HG02588 (cell line): ENCODE data around the gene GAL3ST1.
"Not testable (repeated sequence)": the region's sequence is repeated elsewhere in the genome, so short reads cannot be mapped to it uniquely, and the experiment has no call there.

Source experiments
- ATAC-seq: cut with Tn5 transposase; IDR thresholded peaks from one replicate; pipeline ENCODE4 v1.9.1; 2021; ENCODE audit warnings: mild to moderate bottlenecking, moderate library complexity; ENCODE audit not compliant: unreplicated experiment

GAL3ST1 gene

GRCh38 chr22:30574095-30574981 is at the start of gene GAL3ST1:
TSS of gene GAL3ST1 (minus strand) at chr22:30574665. CDS start at chr22:30557392, 17,273 bp downstream.
- no peak for ATAC-seq

- ATAC-seq, result not testable (repeated sequence)
These were observed 45.4 kb upstream of the GAL3ST1 start for GRCh38 chr22:30619909-30620308.

GRCh38 chr22:30617819-30618218 is 43.4 kb upstream of the GAL3ST1 start:
- no peak for ATAC-seq

DNA sequence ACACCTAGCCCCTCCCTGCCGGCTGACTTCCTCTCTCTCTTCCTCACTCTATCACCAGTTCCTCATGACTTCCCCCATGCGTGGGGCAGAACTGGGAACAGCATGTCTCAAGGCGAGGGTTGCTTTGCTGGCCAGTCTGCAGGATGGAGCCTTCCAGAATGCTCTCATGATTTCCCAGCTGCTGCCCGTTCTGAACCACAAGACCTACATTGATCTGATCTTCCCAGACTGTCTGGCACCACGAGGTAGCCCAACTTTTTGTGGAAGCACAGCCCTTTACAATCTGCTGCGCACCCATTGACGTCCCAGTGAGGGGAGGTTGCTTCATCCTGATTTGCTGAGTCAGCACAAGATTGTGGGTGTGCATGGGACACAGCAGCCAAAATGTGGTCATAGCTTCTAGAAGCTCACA is 41.1 kb upstream of the GAL3ST1 start:
- ATAC-seq, result no peak

DNA sequence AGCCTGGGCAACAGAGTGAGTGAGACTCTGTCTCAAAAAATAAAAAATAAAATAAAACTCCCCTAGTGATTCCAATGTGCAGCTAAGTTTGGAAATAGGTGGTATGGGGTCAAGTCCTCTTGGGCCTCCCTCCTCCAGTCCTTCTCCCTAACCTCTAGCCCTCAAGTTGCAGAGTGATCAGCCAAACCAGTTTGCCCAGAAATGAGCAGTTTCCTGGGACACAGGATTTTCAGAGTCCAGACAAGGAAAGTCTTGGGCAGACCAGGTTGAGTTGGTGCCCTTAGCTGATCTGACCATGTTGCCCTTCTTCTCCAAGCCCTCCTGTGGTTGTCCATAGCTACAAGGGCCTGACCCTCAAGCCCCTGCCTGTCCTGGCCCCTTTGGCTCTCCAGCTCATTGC is 40.4 kb upstream of the GAL3ST1 start:
- ATAC-seq, result no peak

DNA sequence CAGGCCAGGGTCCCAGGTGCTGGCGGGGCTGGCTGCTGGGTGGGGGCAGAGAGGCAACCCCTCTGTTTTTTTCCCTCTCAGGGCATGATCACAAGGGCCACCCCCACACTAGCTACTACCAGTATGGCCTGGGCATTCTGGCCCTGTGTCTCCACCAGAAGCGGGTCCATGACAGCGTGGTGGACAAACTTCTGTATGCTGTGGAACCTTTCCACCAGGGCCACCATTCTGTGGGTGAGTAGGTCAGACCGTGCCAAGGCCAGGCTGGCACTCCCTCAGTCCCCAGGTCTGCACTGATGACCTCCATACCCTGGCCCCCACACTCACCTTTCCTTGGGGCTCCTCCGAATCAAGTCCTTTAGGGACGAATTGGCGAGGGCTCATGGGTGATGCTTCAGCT is 39.8 kb upstream of the GAL3ST1 start:
- ATAC-seq, result no peak

GRCh38 chr22:30612789-30613188 is 38.3 kb upstream of the GAL3ST1 start:
- no peak for ATAC-seq

DNA sequence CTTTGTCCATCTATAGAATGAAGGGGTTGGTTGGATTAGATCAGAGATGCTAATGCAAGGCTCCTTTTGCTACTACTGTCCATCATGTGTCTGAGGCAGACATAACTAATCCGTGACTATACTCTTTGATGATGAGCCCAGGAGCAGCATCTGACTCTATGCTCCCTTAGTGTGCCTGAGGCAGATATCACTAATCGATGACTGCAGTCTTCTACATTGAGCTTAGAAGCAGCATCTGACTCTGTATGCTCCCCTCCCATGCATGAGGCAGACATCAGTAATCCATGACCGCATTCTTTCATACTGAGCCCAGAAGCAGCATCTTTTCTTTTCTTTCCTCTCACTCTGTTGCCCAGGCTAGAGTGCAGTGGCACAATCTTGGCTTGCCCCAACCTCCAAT is 36.7 kb upstream of the GAL3ST1 start:
- ATAC-seq, result no peak

DNA sequence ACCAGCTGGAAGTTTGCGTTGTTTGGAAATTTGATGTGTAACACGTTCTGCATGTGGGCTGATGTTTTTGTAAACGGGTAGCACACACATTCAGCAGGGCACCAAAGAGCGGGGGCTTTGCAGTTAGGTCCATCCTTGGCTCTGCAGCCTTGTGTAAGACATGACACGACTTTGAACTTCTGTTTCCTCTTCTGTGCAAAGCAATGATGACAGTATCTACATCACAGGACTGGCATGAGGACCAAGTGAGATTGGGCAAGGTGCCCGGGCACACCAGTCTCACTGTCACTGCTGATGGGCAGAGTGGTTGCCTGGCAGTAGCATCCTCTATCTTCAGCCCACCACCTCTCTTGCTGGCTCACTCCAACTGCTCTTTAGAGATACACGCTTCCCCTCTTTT is 35.8 kb upstream of the GAL3ST1 start:
- ATAC-seq, result no peak

GRCh38 chr22:30609260-30610185 is 35.1 kb upstream of the GAL3ST1 start:
- peak; percentile 40 for ATAC-seq

DNA sequence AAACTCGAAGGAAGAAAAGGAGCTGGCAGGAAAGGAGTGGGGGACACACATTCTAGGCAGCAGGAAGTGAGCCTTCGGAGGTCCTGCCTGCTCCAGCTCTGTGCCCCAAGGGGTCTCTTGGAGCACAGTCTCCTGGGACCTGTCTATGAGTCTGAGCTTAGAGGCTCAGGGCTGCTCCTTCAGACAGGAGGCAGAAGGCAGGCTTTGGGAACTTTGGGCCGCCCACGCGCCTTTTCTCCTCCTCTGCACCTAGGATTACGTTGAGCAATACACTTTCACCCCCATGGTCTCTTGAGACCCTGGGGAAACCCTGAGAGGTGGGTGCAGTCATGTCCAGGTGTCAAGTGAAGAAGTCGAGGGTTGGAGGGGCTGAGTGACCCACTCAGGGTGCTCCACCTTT is 33.5 kb upstream of the GAL3ST1 start:
- no peak for ATAC-seq

GRCh38 chr22:30607300-30607930 is 33.0 kb upstream of the GAL3ST1 start:
- no peak for ATAC-seq

DNA sequence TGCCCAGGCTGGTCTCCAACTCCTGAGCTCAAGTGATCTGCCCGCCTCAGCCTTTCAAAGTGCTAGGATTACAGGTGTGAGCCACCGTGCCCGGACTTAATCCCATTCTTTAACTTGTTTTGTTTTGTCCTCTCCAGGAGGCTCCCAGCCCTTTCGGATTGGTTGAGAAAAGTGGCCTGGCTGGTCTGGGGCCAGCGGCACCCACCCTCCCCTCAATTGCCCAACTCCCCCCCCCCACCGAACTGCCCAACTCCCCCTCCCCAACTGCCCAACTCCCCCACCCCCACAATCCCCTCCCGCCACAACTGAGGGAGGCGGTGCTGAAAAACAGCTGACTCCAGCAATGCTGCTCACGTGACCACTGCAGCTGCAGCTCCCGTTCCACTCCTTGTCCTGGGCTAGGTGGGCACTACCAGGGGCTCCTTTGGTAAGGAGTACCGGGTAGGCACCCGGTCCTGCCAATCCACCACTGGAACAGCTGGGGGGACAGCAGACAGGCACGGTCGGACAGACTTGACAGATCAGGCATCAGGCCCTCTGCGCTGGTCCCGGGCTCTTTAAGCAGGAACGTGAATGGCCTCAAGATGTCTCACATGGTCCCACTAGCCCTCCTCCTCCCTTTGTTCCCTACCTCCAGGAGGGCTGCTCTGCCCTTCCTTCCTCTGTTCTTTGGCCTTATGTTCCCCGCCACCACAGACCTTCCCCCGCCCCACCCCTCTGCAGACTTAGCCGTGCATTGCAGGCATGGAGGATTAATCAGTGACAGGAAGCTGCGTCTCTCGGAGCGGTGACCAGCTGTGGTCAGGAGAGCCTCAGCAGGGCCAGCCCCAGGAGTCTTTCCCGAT is 32.2 kb upstream of the GAL3ST1 start, which contains the start of gene TCN2:
TSS of gene TCN2 (plus strand) at position 720 of the 845 bp plus-strand sequence. CDS start 158 bp downstream, outside the sequence.
- ATAC-seq, result no peak

DNA sequence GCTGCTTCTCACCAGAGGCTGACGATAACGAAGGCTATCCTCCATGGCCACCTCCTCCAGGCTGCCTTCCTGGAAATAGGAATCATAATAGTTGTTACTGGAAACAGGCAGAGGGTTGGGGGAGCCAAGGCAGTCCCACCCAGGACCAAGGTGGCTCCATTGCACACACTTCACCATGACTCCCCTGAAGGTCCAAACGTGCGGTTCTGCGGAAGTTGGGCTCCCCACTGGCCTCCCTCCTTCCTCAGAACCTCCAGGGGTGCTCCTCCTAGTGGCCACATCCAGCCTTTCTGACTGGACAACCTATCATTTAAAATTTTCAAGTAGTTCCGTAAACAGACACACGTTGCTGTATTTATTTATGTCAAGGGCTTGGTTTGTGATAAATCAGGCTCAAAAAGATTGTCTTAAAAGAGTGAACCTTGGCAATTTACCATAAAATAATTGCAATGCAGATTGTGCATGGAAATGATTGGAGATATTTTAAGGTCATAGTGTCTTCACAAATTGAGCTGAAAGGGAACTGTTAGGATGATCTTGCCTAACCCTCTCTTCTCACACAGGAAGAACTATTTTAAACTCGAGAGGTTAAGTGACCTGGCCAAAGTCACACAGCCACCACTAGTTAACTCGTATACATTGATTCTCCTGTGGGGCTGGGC is 31.1 kb upstream of the GAL3ST1 start:
- no peak for ATAC-seq

DNA sequence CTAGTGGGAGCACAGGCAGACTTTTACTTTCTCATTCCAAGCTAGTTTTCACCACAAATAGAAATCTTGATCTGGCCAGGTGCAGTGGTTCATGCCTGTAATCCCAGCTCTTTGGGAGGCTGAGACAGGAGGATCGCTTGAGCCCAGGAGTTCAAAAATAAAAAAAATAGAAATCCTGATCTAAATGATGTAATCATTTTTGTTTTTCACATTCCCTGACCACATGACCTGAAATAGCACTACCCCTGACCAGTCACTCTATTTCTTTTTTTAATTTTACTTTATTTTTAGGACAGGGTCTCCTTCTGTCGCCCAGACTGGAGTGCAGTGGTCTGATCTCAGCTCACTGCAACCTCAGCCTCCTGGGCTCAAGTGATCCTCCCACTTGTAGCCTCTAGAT is 30.3 kb upstream of the GAL3ST1 start:
- ATAC-seq, result no peak

- ATAC-seq, result no peak
These were observed 29.3 kb upstream of the GAL3ST1 start for GRCh38 chr22:30603801-30604200.

GRCh38 chr22:30602049-30602448 is 27.6 kb upstream of the GAL3ST1 start:
- no peak for ATAC-seq

DNA sequence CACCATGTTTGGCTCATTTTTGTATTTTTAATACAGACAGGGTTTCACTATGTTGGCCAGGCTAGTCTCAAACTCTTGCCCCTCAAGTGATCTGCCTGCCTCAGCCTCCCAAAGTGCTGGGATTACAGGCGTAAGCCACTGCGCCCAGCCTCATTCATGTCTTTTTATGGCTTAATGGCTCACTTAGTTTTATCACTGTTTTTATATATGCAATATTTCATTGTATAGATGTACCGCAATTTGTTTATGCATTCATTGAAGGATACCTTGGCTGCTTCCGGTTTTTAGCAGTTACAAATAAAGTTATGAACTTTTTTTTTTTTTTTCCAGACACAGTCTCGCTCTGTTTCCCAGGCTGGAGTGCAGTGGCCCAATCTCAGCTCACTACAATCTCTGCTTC is 27.0 kb upstream of the GAL3ST1 start:
- ATAC-seq, result no peak

DNA sequence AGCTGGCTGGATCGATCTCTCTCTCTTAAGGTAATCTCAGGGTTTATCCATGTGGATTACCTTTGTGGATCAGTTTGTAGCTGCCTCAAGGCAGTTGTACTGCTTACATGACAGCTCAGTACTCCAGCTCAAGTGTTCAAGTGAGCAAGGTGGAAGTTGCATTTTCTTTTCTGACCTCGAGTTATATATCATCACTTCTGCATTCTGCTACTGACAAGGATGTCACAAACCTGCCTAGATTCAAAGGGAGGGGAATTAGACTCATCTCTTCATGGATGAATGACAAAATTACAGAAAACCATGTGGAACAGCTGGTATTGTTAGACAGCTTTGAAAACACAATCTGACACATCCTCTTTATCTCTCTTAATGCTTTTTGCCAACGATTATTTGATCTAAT is 26.5 kb upstream of the GAL3ST1 start:
- no peak for ATAC-seq

- ATAC-seq, result no peak
These were observed 24.5 kb upstream of the GAL3ST1 start for GRCh38 chr22:30598986-30599385.
